Measurements from ENCODE around the gene RAB8B.
"Not testable (repeated sequence)": the region's sequence is repeated elsewhere in the genome, so short reads cannot be mapped to it uniquely, and the experiment has no call there.

Gene RAB8B

GRCh38 chr15:63210151-63211091 lies 21.0 kb downstream of the RAB8B start:
- peak in 1 of 2 donors; percentile 45 for DNase-seq

- no peak for DNase-seq
Observed at GRCh38 chr15:63211092-63211490, 21.7 kb downstream of the RAB8B start.

- no peak for DNase-seq
Observed at GRCh38 chr15:63211549-63211948, 22.1 kb downstream of the RAB8B start.

GRCh38 chr15:63212050-63213004 lies 22.9 kb downstream of the RAB8B start:
- peak in 1 of 2 donors; percentile 52 for DNase-seq

GRCh38 chr15:63218100-63218808 lies 28.8 kb downstream of the RAB8B start:
- no peak for DNase-seq

- DNase-seq, result no peak
Observed at GRCh38 chr15:63219196-63219710, 29.8 kb downstream of the RAB8B start.

GRCh38 chr15:63221346-63221745 lies 31.9 kb downstream of the RAB8B start:
- DNase-seq, result no peak

- DNase-seq, result no peak
Observed at GRCh38 chr15:63223463-63223862, 34.1 kb downstream of the RAB8B start.

GRCh38 chr15:63225381-63225780 lies 36.0 kb downstream of the RAB8B start:
- no peak for DNase-seq

GRCh38 chr15:63226155-63226883 lies 36.9 kb downstream of the RAB8B start:
- no peak for DNase-seq

- no peak for DNase-seq
Observed at GRCh38 chr15:63226966-63227401, 37.6 kb downstream of the RAB8B start.

GRCh38 chr15:63227689-63228088 lies 38.3 kb downstream of the RAB8B start:
- no peak for DNase-seq

GRCh38 chr15:63231206-63231605 lies 41.8 kb downstream of the RAB8B start:
- DNase-seq, result no peak

- DNase-seq, result no peak
Observed at GRCh38 chr15:63231706-63232105, 42.3 kb downstream of the RAB8B start.

GRCh38 chr15:63232405-63232804 lies 43.0 kb downstream of the RAB8B start:
- DNase-seq, result peak in 1 of 2 donors; percentile 64

GRCh38 chr15:63232943-63233342 lies 43.5 kb downstream of the RAB8B start:
- no peak for DNase-seq

- DNase-seq, result no peak
Observed at GRCh38 chr15:63233667-63234423, 44.4 kb downstream of the RAB8B start.

- no peak for DNase-seq
Observed at GRCh38 chr15:63234451-63234870, 45.1 kb downstream of the RAB8B start.

- no peak for DNase-seq
Observed at GRCh38 chr15:63236272-63236671, 46.9 kb downstream of the RAB8B start.

- not testable (repeated sequence) for DNase-seq
Observed at GRCh38 chr15:63237086-63237485, 47.7 kb downstream of the RAB8B start.

- DNase-seq, result no peak
Observed at GRCh38 chr15:63238171-63238570, 48.8 kb downstream of the RAB8B start.
